Measurements from ENCODE around the gene PRIMPOL.

DNA sequence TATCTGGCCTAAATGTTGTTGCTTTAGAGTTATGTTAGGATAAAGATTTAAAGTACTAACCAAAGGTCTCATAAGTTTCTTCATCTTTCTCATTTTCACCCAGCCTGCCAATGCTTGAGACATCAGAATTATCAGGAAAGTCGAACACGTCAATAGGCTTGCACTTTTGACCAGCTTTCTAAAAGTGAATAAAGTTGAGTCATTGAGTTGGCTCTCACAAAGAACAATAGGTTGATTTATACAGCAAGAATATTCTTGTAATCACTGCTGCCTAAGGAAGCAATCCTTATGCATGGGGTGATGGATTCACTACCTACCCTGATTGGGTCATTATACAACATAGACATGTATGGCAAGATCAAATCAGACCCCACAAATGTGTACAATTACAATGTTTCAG, 79.3 kb downstream of the PRIMPOL start:
- no peak for TF ChIP-seq CTCF (IDR thresholded peaks at IDR 0.05)
- TF ChIP-seq POLR2A (IDR thresholded peaks at IDR 0.05) = no peak
- no peak for TF ChIP-seq POLR2AphosphoS5 (IDR thresholded peaks at IDR 0.05)

Data from breast epithelium (tissue), 3 donors.